Measurements from ENCODE around the gene RAI1. TPM values are rescaled to one million over a fixed set of nuclear protein-coding genes. Genes with fewer than 3 reads are reported as not detected.
A peak's percentile ranks its signal among the peaks of the same experiment; 100 is the strongest.

RAI1 gene
- total RNA-seq, 8 experiments from 2014 or later, result 5.4 to 32.0 (median 20.4) TPM

DNA sequence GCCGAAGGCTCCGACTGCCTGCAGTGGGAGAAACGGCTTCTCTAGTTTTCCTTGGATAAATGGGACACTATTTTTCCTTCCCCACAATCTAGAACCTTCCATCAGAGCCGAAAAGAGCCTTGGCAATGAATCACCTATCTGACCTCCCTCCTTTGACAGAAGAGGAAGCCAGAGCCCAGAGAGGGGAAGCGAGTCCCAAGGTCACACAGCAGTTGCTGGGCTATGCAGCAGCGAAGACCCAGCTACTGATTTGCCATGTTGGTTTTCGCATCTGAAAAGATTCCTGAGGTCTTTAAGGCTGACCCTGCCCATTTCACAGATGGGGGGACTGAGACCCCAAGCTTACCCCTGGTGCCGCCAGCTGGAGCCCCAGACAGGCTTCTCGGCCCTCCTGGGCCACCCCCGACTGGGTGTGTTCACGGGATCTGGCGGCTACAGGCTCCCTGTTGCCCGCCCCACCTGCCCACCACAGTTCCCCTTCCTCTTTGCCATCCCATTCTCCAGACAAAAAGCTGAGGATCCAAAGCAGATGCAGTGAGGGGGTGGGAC is 45.9 kb downstream of the RAI1 start:
- in situ Hi-C loops (cut with MboI; ENCODE audit: low pct_unique_long_range_greater_than_20kb in 2 of 9, low sequenced_read_pairs in 9 of 9, unreplicated experiment in 9 of 9), result no loop called here
- Histone ChIP-seq H3K4me3 (no peak overlapping the region), H3K27ac (no peak overlapping the region), H3K4me1 (replicated peaks in 1 of 2) (peaks cover 39 to 47% of the 10 kb centered on the region in 2 donors)
- WGBS, 10 experiments, result 78 to 100% (median 94%) methylated on average over 1 to 5 of the region's 13 CpGs; no CpG with 5 or more reads in 1 of the 10 experiments
- no peak for ATAC-seq (replicated peaks in 6 of 8)

- ATAC-seq (replicated peaks in 6 of 8), result no peak
- Histone ChIP-seq H3K27ac (peak overlapping the region; percentile 38 to 66), H3K4me1 (replicated peaks in 1 of 2) (peaks cover 39 to 48% of the 10 kb centered on the region in 2 donors), H3K4me3 (peak overlapping the region in 1 of 5 donors; percentile 7)
- in situ Hi-C loops (cut with MboI; ENCODE audit: low pct_unique_long_range_greater_than_20kb in 2 of 9, low sequenced_read_pairs in 9 of 9, unreplicated experiment in 9 of 9), result no loop called here
- WGBS, 10 experiments, result 28 to 70% (median 30%) methylated on average over 2 to 5 of the region's 10 CpGs; no CpG with 5 or more reads in 7 of the 10 experiments
Observed at GRCh38 chr17:17728146-17728545, 46.9 kb downstream of the RAI1 start.

DNA sequence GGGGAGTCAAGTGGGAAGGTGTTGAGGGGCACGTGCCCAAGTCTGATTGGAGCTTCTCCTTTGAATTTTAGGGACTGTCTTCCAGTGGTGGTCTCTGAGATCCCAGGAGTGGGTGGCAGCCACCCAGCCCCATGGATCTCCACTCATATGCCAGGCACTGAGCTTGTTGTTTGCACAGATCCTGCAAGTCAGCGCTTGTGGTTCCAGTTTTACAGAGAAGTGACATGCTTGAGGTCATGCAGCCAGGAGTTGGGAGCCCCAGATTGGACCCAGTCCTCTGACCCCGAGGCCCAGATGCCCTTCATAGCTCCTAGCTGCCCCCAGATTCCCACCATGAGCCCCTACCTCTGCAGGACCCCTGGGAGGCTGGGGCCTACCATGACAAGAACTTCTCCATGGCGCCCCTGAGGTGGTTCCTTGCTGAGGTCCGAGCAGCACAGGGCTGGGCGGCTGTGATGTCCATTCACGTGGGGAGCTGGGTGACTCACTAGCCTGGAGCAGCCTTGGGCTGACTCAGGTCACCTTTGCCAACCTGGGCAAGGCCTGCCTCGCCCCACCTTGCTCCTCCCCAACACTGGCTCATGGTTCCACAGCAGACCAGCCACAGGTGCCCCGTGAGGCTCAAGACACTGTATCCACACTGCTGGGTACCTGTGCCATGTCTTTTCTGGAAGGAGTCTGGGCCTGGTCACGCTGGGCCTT is 47.4 kb downstream of the RAI1 start:
- peak in 1 of 8 experiments; percentile 12 for ATAC-seq (replicated peaks in 6 of 8)
- Histone ChIP-seq H3K4me1 (replicated peaks in 1 of 2) (peaks cover 39 to 53% of the 10 kb centered on the region in 2 donors), H3K4me3 (no peak overlapping the region), H3K27ac (peak overlapping the region; percentile 5 to 66)
- in situ Hi-C loops (cut with MboI; ENCODE audit: low pct_unique_long_range_greater_than_20kb in 2 of 9, low sequenced_read_pairs in 9 of 9, unreplicated experiment in 9 of 9), result no loop called here
- 80 to 100% (median 87%) methylated on average over 1 to 3 of the region's 10 CpGs; no CpG with 5 or more reads in 5 of the 10 experiments for WGBS, 10 experiments

DNA sequence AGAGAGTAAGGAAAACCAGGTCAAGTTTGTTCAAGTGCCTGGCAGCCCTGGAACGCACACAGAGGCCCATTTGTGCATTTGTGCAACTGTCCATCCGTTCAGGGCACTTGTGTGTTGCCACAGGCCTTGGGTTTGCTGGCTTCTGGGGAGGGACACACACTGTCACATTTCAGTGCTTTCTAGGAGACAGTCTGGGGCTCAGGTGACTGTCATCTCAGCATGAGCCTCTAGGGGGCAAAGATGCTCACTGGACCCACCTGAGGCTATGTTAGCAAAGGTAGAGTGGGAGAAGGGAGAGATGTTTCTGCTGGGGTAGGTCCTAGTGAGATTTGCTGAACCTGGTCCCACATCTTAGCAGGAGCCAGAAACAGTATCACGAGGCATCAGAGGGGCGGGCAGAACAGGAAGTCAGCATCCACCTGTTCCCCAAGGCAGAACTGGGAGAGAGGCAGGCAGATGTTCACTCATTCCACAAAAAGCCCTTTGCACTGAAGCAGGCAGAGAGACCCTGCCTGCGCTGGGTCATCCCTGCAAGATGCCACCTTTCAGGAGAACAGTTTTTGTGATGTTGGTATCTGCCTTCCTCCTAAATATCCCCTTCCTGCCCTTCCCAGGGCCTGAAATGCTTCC is 48.5 kb downstream of the RAI1 start:
- ATAC-seq (replicated peaks in 6 of 8), result peak; percentile 7 to 63 (median 52)
- WGBS, 10 experiments, result 40 to 73% (median 66%) methylated on average over 1 to 3 of the region's 5 CpGs; no CpG with 5 or more reads in 6 of the 10 experiments
- Histone ChIP-seq H3K4me1 (replicated peaks in 1 of 2) (peaks cover 39 to 57% of the 10 kb centered on the region in 2 donors), H3K27ac (peak overlapping the region in 1 of 2 donors; percentile 2), H3K4me3 (no peak overlapping the region)
- in situ Hi-C loops (cut with MboI; ENCODE audit: low pct_unique_long_range_greater_than_20kb in 2 of 9, low sequenced_read_pairs in 9 of 9, unreplicated experiment in 9 of 9), result no loop called here

DNA sequence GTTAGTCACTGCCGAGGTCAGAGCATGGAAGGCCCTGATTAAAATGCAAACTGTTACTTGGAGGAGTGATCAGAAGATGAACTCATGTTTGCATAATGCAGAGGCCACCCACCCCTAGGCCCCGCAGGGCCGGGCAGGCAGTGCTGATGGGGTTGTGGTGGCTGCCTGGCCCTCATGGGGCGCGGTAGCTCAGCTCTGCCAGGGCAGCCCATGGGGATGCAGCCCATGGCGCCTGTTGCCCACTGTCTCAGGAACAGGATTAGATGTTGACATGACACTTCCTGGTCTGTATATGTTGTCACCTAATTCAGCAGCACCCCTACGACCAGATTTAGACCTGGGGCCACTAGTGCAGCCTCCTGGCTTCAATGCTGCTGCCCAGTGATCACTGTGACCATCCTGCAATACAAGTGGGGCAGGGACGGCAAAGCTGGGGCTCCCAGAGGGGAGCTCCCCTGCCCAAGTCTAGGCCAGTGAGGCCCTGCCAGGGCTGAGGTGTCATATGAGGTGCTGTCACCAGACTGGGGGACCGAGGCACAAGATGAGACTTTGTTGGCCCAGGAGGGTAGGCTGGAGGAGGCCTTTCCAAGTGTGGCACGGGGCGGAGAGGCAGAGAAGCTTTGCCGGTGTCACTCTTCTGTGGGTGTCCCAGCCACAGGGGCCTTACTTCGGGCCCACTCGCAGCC is 49.1 kb downstream of the RAI1 start:
- in situ Hi-C loops (cut with MboI; ENCODE audit: low pct_unique_long_range_greater_than_20kb in 2 of 9, low sequenced_read_pairs in 9 of 9, unreplicated experiment in 9 of 9), result no loop called here
- ATAC-seq (replicated peaks in 6 of 8), result peak; percentile 63 to 98 (median 72)
- peaks cover 39 to 57% of the 10 kb centered on the region in 2 donors for H3K4me1 ChIP-seq (replicated peaks in 1 of 2)
- 10 to 87% (median 60%) methylated on average over 1 to 5 of the region's 14 CpGs; no CpG with 5 or more reads in 5 of the 10 experiments for WGBS, 10 experiments
- H3K4me3 ChIP-seq, result no peak overlapping the region
- peak overlapping the region in 1 of 2 donors; percentile 22 for H3K27ac ChIP-seq

GRCh38 chr17:17732444-17732843 is 51.2 kb downstream of the RAI1 start:
- WGBS, 10 experiments, result 90 to 100% (median 96%) methylated on average over 1 to 3 of the region's 4 CpGs; no CpG with 5 or more reads in 6 of the 10 experiments

DNA sequence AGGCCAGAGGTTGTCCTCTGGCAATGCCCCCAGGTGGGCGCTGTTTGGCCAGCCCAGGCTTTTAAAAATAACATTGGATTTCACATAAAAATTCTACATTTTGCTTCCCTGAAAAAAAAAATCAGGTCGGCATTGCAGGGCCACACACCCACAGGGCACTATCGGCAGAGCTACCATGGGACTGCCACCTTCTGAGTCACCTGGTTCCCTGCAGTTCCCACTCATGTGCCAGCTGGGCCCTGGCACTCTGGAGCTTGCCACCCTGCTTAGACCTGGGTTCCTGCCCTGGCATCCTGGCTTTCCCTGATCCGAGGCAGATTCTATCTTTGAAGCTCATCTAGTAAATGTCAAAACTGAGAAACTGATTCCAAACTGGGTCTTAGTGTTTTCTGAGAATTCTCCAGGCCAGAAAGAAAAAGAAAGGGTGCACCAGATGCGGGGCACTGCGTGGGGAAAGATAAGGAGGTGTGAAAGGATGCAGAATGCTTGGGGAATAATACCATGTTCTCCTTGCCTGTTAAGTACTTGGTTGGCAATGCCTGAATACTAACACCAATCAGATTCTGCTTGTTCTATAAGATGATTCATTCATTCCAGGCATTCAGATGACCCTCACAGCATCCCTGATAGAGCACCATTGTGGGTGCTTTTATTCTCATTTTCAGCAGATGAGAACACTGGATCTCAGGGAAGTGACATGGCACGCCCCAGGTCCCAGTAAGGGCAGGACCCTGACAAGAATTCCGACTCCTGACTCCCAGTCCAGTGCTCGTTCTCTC is 51.8 kb downstream of the RAI1 start:
- Histone ChIP-seq H3K27ac (no peak overlapping the region), H3K4me1 (replicated peaks in 1 of 2) (peaks cover 33 to 46% of the 10 kb centered on the region in 2 donors)

More at GRCh38 chr17:17732444-17732843, 51.2 kb downstream of the RAI1 start:
- H3K4me3 ChIP-seq, result no peak overlapping the region
- H3K4me1 ChIP-seq (replicated peaks in 1 of 2), result peaks cover 33 to 46% of the 10 kb centered on the region in 2 donors
- no peak for ATAC-seq (replicated peaks in 6 of 8)
- in situ Hi-C loops (cut with MboI; ENCODE audit: low pct_unique_long_range_greater_than_20kb in 2 of 9, low sequenced_read_pairs in 9 of 9, unreplicated experiment in 9 of 9), result no loop called here
- H3K27ac ChIP-seq, result no peak overlapping the region

DNA sequence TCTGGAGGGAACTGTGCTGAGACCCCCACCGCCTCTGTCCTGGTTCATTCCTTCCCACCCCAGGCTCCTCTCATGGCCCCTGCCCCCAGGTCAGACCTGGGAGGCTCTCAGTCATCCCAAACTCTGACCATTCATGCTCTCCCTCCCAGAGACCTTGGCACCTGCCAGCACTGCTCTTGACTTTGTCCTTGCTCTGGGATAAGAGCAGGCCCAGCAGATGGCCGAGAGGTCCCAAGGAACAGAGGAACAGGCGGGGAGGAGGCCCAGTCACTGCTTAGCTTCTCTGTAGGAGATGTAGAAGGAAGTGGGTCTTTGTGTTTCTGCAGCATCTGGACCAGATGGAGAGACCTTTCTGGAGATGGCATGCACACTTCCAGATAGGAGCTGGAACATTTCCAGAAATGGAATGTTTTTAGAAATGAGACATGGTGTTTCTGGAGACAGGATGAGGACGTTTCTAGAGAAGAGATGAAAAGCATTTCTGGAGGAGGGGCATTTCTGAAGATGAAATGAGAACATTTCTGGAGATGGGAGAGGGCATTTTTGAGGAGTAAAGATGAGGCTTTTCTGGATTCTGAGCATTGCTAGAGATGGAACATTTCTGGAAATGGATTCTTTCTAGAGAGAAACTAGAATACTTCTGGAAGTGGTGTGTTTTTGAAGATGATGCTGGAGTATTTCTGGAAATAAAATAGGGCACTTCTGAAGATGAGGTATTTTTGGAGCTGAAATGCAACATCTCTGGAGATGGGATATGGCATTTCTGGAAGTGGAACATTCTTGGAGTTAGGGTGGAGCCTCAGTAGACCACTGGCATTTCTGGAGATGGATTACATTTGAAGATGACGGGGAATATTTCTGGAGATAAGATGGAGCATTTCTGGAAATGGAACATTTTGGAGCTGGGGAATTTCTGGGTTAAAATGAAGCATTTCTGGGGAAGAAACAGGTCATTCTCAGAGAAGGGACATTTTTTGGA is 55.2 kb downstream of the RAI1 start:
- WGBS, 10 experiments, result 67 to 100% (median 79%) methylated on average over 1 to 2 of the region's 5 CpGs; no CpG with 5 or more reads in 5 of the 10 experiments
- H3K4me1 ChIP-seq (replicated peaks in 1 of 2), result peaks cover 42 to 56% of the 10 kb centered on the region in 2 donors
- ATAC-seq (replicated peaks in 6 of 8), result no peak

More for the DNA sequence above, 51.8 kb downstream of the RAI1 start:
- in situ Hi-C loops (cut with MboI; ENCODE audit: low pct_unique_long_range_greater_than_20kb in 2 of 9, low sequenced_read_pairs in 9 of 9, unreplicated experiment in 9 of 9), result no loop called here
- peak in 1 of 8 experiments; percentile 10 for ATAC-seq (replicated peaks in 6 of 8)
- H3K4me3 ChIP-seq, result no peak overlapping the region
- 79 to 100% (median 93%) methylated on average over 1 to 8 of the region's 9 CpGs; no CpG with 5 or more reads in 2 of the 10 experiments for WGBS, 10 experiments

GRCh38 chr17:17737961-17738894 is 57.0 kb downstream of the RAI1 start:
- ATAC-seq (replicated peaks in 6 of 8), result peak; percentile 27 to 82 (median 47)
- in situ Hi-C loops (cut with MboI; ENCODE audit: low pct_unique_long_range_greater_than_20kb in 2 of 9, low sequenced_read_pairs in 9 of 9, unreplicated experiment in 9 of 9), result no loop called here
- Histone ChIP-seq H3K4me1 (replicated peaks in 1 of 2) (peaks cover 59 to 67% of the 10 kb centered on the region in 2 donors), H3K4me3 (no peak overlapping the region), H3K27ac (peak overlapping the region; percentile 86 to 96)
- 42% methylated on average over 6 of the region's 16 CpGs; no CpG with 5 or more reads in 9 of the 10 experiments for WGBS, 10 experiments

More for the DNA sequence above, 55.2 kb downstream of the RAI1 start:
- in situ Hi-C loops (cut with MboI; ENCODE audit: low pct_unique_long_range_greater_than_20kb in 2 of 9, low sequenced_read_pairs in 9 of 9, unreplicated experiment in 9 of 9), result no loop called here
- Histone ChIP-seq H3K27ac (no peak overlapping the region), H3K4me3 (no peak overlapping the region)

GRCh38 chr17:17738901-17739300 is 57.6 kb downstream of the RAI1 start:
- H3K27ac ChIP-seq, result peak overlapping the region; percentile 86 to 96
- peak; percentile 0 to 45 (median 3) for ATAC-seq (replicated peaks in 6 of 8)
- WGBS, 10 experiments, result 0 to 47% (median 36%) methylated on average over 1 to 5 of the region's 8 CpGs; no CpG with 5 or more reads in 4 of the 10 experiments
- peaks cover 60 to 62% of the 10 kb centered on the region in 2 donors for H3K4me1 ChIP-seq (replicated peaks in 1 of 2)
- H3K4me3 ChIP-seq, result no peak overlapping the region
- in situ Hi-C loops (cut with MboI; ENCODE audit: low pct_unique_long_range_greater_than_20kb in 2 of 9, low sequenced_read_pairs in 9 of 9, unreplicated experiment in 9 of 9), result no loop called here

Measured in motor neuron (in vitro differentiated cells).